Mesothelial cell of epicardium (in vitro differentiated cells): ENCODE results near the gene PHACTR3. TPM values are rescaled to one million over a fixed set of nuclear protein-coding genes. Genes with fewer than 3 reads are reported as not detected.

Experiments used
- DNase-seq, 2 experiments: peaks; one replicate each; pipeline ENCODE4 v3.0.0; 2021; ENCODE audit warnings: low spot score in 2 of 2; ENCODE audit not compliant: unreplicated experiment in 2 of 2
- H3K27ac Mint-ChIP-seq: 2 replicates; pipeline ENCODE4 v1.8.0; 2021; ENCODE audit warnings: mixed read lengths
- H3K27me3 Mint-ChIP-seq: 2 replicates; pipeline ENCODE4 v1.8.0; 2021; ENCODE audit warnings: low read depth, mixed read lengths
- H3K36me3 Mint-ChIP-seq: 2 replicates; pipeline ENCODE4 v1.8.0; 2021; ENCODE audit warnings: mixed read lengths
- H3K4me1 Mint-ChIP-seq: 2 replicates; pipeline ENCODE4 v1.8.0; 2021; ENCODE audit warnings: mixed read lengths
- H3K4me3 Mint-ChIP-seq: 2 replicates; pipeline ENCODE4 v1.8.0; 2021; ENCODE audit warnings: mild to moderate bottlenecking, moderate library complexity, mixed read lengths
- H3K9me3 Mint-ChIP-seq: 2 replicates; pipeline ENCODE4 v1.8.0; 2021; ENCODE audit warnings: mixed read lengths
- CTCF ChIP-seq: fragments of 200-600 bp; sonication (generic); IDR thresholded peaks from one replicate; pipeline ENCODE4 v1.5.0; 2021; ENCODE audit warnings: antibody characterized with exemption; ENCODE audit not compliant: unreplicated experiment
- total RNA-seq: library from RNA; stranded (reverse); gene quantifications from 3 replicates; pipeline ENCODE4 v1.2.1, GENCODE V29; 2021

PHACTR3 gene
- total RNA-seq, 1 donor from 2014 or later, result 0.16 TPM

GRCh38 chr20:59817846-59818615, 213.7 kb downstream of the PHACTR3 start:
- no peak for DNase-seq
- H3K4me3 Mint-ChIP-seq, result no peak overlapping the region
- no peaks in the 10 kb centered on the region for H3K36me3 Mint-ChIP-seq
- no peak for TF ChIP-seq CTCF
- H3K9me3 Mint-ChIP-seq, result no peaks in the 10 kb centered on the region
- peaks cover 70% of the 10 kb centered on the region for H3K27me3 Mint-ChIP-seq
- H3K4me1 Mint-ChIP-seq, result no peaks in the 10 kb centered on the region
- H3K27ac Mint-ChIP-seq, result no peak overlapping the region

DNA sequence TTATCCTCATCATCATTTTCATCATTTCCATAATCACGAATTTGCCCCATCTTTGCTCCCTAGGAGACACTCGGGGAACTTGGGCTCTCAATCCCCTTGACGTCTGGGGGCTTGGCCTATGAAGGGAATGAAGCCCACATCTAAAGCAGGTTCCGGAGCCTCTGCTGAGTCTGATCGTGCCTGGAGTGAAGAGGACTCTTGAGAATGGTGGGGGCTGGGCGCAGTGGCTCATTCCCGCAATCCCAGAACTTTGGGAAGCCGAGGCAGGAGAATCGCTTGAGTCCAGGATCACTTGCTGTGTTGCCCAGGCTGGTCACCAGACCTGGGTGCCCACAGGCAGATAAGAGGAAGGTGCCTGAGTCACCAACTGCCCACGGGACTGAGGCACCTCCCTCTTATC, 214.6 kb downstream of the PHACTR3 start:
- TF ChIP-seq CTCF, result no peak
- no peaks in the 10 kb centered on the region for H3K4me1 Mint-ChIP-seq
- peaks cover 72% of the 10 kb centered on the region for H3K27me3 Mint-ChIP-seq
- no peak overlapping the region for H3K27ac Mint-ChIP-seq
- no peak for DNase-seq
- no peak overlapping the region for H3K4me3 Mint-ChIP-seq
- H3K36me3 Mint-ChIP-seq, result no peaks in the 10 kb centered on the region
- H3K9me3 Mint-ChIP-seq, result no peaks in the 10 kb centered on the region

- Mint-ChIP-seq H3K4me1 (no peaks in the 10 kb centered on the region), H3K9me3 (no peaks in the 10 kb centered on the region), H3K36me3 (no peaks in the 10 kb centered on the region), H3K27me3 (peaks cover 72% of the 10 kb centered on the region), H3K4me3 (no peak overlapping the region), H3K27ac (no peak overlapping the region)
- no peak for DNase-seq
- no peak for TF ChIP-seq CTCF
Measured at GRCh38 chr20:59819496-59820203, 215.3 kb downstream of the PHACTR3 start.

DNA sequence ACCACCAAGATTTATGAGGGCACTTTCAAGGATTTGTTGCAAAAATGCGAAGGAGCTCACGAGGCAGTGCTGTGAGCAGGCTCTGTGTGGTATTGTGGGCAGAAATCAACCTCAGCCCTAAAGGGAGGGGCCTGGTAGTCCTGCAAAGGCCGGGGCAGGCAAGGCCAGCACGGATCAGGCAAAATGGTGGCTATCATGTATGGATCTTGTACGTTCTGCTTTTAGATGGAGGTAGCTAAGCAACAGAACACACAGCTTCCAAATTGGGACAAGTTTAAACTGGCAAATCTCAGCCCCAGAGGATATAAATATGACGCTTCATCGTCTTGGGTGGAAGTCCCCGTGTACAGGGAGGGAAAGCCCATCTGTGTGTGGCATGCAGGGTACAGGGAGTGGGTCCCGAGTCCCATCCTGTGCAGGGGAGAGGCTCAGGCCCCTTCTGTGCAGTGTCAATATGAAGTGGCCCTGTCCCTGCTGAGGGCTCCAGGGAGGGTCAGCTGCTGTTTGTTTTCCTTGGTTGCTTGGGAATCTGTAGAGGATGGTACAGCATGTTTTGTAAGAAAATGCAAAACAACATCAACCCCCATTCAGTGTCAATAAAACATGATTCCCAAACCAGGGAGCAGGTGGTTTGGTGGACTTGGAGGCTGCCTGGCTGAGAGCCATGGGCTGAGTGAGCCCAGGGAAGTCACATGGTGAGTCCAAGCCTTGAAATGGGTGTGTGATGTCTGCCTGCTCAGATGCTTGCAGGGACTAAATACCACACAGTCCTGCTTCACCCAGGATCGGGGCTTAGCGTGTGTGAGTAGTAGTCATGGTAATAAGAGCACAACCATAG, 216.1 kb downstream of the PHACTR3 start:
- DNase-seq, result no peak
- TF ChIP-seq CTCF, result no peak

DNA sequence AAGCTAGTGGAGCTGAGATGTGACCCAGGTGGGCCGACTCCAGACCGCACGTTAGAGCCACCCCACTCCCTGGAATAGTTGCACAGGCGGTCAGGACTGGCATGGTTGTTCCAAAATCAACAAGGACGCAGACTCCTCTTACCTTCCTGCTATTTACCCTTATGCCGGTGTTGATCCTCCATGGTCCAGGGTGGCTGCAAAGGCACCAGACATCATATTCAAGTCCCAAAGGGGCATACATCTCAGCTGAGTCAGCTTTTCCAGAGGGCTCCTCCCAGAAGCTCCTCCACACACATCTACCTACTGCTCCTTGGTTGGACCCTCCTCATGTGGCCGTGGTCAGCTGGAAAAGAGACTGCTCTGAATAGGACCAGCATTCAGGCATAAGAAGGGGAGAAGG, 216.9 kb downstream of the PHACTR3 start:
- no peak for TF ChIP-seq CTCF
- H3K4me3 Mint-ChIP-seq, result no peak overlapping the region
- H3K27ac Mint-ChIP-seq, result no peak overlapping the region
- DNase-seq, result no peak
- H3K36me3 Mint-ChIP-seq, result no peaks in the 10 kb centered on the region
- H3K27me3 Mint-ChIP-seq, result peaks cover 74% of the 10 kb centered on the region
- H3K4me1 Mint-ChIP-seq, result no peaks in the 10 kb centered on the region
- no peaks in the 10 kb centered on the region for H3K9me3 Mint-ChIP-seq

More for the DNA sequence above, 216.1 kb downstream of the PHACTR3 start:
- H3K4me1 Mint-ChIP-seq, result no peaks in the 10 kb centered on the region
- H3K27ac Mint-ChIP-seq, result no peak overlapping the region
- peaks cover 72% of the 10 kb centered on the region for H3K27me3 Mint-ChIP-seq
- no peak overlapping the region for H3K4me3 Mint-ChIP-seq
- H3K9me3 Mint-ChIP-seq, result no peaks in the 10 kb centered on the region
- no peaks in the 10 kb centered on the region for H3K36me3 Mint-ChIP-seq
